ENCODE measurements around the gene ZNF225.
"Not testable (repeated sequence)": the region's sequence is repeated elsewhere in the genome, so short reads cannot be mapped to it uniquely, and the experiment has no call there.

Gene ZNF225

DNA sequence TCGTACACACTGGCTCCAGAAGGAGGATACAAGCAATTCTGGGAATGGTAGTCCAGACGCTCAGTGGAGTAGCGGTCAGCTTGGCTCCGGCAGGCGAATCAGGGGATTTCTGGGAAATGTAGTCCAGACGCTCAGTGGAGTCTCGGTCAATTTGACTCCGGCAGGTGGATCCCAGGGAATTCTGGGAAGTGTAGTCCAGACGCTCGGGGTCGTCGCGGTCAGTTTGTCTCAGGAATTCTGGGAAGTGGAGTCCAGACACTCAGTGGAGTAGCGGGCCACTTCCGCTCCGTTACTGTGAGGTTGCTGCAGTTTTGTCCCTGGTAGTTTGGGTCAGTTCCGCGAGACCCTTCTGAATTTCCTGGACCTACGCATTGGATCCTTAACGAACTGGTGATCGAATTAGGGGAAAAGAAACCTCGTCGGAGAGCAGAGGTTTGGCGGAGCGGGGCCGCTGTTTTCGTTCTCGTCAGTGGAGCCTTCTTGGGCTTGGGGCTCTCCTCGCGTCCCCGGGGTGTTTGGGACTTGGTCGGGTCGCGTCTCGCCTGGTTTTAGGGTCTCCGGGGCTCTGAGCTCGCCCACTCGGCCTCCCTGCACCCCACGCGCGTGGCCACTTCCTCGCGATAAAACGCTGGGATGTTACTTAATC, at the start of gene ZNF225:
TSS of gene ZNF225 (plus strand) at position 262 of the 646 bp plus-strand sequence. CDS start 2,429 bp downstream, outside the sequence.
- peak; percentile 98 for DNase-seq

DNA sequence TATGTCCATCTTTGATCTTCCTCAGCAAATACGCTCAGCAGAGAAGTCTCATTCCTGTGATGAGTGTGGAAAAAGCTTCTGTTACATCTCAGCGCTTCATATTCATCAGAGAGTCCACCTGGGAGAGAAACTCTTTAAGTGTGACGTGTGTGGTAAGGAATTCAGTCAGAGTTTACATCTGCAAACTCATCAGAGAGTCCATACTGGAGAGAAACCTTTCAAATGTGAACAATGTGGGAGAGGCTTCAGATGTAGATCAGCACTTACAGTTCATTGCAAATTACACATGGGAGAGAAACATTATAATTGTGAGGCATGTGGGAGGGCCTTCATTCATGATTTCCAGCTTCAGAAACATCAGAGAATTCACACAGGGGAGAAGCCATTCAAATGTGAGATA, 46.9 kb upstream of the ZNF225 start:
- no peak for DNase-seq

DNA sequence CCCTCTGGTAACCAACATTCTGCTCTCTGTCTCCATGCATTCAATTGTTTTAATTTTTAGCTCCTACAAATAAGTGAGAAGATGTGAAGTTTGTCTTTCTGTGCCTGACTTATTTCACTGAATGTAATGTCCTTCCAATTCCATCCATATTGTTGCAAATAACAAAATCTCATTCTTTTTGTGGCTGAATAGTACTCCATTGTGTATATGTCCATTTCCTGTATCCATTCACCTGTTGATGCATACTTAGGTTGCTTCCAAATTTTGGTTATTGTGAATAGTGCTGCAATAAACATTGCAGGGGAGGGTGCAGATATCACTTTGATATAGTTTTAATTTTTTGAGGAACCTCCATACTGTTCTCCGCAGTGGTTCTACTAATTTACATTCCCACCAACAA, 43.8 kb upstream of the ZNF225 start:
- DNase-seq = no peak

- DNase-seq = peak; percentile 79
Observed at GRCh38 chr19:44071824-44072542, 41.2 kb upstream of the ZNF225 start, which contains the start of gene ZNF284. Gene ZNF284, plus strand, starts transcription at chr19:44072159. Its CDS starts 4,231 bp downstream, at chr19:44076390.

- DNase-seq = peak; percentile 16
Observed at GRCh38 chr19:44072543-44073401, 40.4 kb upstream of the ZNF225 start.

GRCh38 chr19:44076325-44076724, 36.9 kb upstream of the ZNF225 start:
- no peak for DNase-seq

DNA sequence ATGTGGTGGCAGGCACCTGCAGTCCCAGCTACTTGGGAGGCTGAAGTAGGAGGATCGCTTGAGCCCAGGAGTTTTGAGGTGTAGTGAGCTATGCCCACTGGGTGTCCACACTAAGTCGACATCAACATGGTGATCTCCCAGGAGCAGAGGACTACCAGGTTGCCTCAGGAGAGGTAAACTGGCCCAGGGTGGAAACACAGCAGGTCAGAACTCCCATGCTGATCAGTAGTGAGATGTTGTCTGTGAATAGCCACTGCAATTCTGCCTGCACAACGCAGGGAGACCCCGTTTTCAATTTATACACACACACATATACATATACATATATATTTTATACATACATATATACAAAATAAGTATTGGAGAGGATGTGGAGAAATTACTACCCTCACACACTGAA, 21.1 kb upstream of the ZNF225 start:
- DNase-seq = no peak

DNA sequence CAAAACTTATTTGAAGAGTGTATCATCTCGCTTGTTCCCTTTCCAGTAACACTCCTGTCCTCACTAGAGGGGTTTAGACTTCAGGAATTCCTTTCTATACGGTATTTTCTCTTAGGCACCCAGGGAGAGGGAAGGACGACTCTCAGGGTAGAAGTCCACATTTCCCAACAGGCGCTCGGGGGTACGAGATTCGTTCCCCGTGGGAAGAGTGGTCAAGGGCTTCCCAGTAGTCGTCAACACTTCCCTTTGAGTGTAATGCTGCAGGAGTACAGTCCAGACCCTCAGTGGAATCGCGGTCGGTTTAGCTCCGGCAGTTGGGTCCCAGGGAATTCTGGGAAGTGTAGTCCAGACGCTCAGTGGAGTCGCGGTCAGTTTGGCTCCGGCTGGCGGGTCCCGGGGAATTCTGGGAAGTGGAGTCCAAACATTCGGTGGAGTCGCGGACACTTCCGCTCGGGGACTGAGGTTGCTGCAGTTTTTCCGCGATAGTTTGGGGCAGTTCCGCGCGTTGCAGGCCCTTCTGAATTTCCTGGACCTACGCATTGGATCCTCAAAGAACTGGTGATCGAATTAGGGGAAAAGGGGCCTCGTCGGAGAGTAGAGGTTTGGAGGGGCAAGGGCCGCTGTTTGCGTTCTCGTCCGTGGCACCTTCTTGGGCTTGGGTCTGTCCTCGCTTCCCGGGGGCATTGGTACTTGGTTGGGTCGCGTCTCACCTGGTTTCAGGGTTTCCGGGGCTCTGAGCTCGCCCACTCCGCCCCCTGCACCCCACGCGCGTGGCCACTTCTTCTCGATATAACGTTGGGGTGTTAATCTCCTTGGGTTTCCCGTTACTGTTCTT, 19.1 kb upstream of the ZNF225 start, which contains the start of gene ZNF224:
TSS of gene ZNF224 (plus strand) at position 431 of the 835 bp plus-strand sequence. CDS start 3,513 bp downstream, outside the sequence.
- DNase-seq = peak; percentile 90

GRCh38 chr19:44107751-44108150, 5.4 kb upstream of the ZNF225 start:
- DNase-seq = no peak

DNA sequence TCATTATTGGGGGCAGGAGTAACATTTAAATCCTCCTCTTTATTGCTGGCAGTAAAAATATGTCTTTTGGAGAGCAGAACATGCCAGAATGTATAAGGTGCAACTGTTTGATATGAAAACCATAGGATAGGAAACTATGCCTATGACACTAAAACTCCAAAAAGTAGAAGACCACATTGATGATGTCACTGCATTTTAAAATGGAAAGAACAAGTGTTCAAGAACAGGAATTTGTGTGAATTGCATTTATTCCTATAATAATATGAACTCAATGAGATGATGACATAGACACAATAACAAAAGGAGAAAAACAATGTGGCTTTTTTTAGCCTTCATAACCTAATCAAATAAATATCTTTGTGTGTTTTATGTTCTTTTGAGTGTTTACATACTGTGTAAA, 3.7 kb upstream of the ZNF225 start:
- no peak for DNase-seq

DNA sequence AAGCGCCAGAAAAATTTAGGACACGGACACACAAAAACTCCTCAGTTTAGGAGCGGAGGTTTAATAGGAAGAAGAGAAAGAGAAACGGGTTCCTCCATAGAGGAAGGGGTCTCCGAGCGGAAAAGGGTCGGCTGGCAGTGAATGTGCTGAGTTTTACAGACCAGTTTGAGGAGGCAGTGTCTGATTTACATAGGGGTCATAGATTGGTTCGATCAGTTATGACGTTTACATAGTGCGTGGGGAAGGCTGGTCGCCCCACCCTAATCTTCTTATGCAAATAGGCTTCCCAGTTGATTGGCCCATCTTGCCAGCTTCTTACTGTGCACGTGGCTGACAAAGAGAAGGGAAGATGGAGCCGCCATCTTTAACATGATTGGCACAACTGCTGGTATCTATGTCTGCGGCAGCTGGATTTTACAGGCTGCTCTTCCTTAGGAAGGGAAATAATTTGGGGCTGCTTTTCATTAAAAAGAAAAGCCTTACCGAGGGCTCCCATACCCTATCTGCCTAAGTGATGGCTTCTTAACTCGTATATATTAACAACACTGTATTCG, 1.2 kb upstream of the ZNF225 start:
- peak; percentile 71 for DNase-seq

GRCh38 chr19:44112802-44113137, 429 bp upstream of the ZNF225 start:
- no peak for DNase-seq

GRCh38 chr19:44113784-44114390, 688 bp downstream of the ZNF225 start:
- no peak for DNase-seq

DNA sequence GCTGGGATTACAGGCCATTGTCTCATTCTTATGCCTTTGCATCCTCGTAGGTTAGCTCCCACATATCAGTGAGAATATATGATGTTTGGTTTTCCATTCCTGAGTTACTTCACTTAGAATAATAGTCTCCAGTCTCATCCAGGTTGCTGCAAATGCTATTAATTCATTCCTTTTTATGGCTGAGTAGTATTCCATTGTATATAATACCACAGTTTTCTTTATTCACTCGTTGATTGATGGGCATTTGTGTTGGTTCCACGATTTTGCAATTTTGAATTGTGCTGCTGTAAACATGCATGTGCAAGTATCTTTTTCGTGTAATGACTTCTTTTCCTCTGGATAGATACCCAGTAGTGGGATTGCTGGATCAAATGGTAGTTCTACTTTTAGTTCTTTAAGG, 8.0 kb downstream of the ZNF225 start:
- DNase-seq = not testable (repeated sequence)

DNA sequence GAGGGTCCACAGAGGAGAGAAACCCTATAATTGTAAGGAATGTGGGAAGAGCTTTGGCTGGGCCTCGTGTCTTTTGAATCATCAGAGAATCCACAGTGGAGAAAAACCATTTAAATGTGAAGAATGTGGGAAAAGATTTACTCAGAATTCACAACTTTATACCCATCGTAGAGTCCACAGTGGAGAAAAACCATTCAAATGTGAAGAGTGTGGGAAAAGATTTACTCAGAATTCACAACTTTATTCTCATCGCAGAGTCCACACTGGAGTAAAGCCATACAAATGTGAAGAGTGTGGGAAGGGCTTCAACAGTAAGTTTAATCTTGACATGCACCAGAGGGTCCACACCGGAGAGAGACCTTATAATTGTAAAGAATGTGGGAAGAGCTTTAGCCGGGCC, 18.8 kb downstream of the ZNF225 start:
- no peak for DNase-seq

GRCh38 chr19:44141191-44142058, 28.2 kb downstream of the ZNF225 start, which contains the start of gene ZNF234:
Gene ZNF234, plus strand, starts transcription at chr19:44141554. Its CDS starts 3,079 bp downstream, at chr19:44144633.
- peak; percentile 73 for DNase-seq

GRCh38 chr19:44142059-44142433, 28.8 kb downstream of the ZNF225 start:
- DNase-seq = no peak

- no peak for DNase-seq
Observed at GRCh38 chr19:44149776-44150175, 36.6 kb downstream of the ZNF225 start.

DNA sequence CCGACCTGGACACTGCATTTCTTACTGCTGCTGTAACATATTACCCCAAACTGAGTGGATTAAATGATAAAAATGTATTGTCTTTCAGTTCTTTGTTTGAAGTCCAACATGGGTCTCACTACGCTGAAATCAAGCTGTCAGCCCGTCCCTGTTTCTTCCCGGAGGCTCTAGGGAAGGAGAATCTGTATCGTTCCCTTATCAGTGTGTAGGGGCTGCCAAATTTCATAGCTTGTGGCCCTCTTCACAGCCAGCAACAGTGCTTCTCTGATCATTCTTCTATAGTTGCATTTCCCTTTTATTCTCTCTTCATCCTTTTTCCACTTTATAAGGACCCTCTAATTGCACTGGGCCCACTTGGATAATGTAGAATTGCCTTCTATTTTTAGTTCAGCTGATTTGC, 38.3 kb downstream of the ZNF225 start:
- no peak for DNase-seq

DNA sequence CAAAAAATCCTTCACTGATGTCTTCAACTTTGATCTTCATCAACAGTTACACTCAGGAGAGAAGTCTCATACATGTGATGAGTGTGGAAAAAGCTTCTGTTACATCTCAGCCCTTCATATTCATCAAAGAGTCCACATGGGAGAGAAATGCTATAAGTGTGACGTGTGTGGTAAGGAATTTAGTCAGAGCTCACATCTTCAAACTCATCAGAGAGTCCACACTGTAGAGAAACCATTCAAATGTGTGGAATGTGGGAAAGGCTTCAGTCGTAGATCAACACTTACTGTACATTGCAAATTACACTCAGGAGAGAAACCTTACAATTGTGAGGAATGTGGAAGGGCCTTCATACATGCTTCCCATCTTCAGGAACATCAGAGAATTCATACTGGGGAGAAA, 43.3 kb downstream of the ZNF225 start:
- no peak for DNase-seq

DNA sequence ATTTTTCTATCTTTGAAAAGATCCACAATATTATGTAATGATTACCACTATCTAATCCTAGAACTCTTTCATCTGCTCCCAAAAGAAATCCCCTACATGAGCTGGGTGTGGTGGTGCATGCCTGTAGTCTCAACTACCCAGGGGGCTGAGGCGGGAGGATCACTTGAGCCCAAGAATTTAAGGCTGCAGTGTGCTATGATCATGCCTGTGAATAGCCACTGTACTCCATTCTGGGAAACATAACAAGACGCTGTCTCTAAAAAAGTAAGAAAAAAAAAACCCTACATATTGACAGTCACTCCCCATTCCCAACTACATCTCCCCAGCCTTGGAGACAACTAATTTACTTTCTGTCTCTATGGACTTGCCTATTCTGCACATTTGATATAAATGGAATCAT, 50.6 kb downstream of the ZNF225 start:
- no peak for DNase-seq
